HepG2 (cell line): ENCODE results near the gene RAMP3. TPM values are rescaled to one million over a fixed set of nuclear protein-coding genes. Genes with fewer than 3 reads are reported as not detected.

Experiments
- ATAC-seq: fragments of 200-7000 bp; cut with Tn5 transposase; 3 replicates; pipeline ENCODE4 v1.9.1; 2020; ENCODE audit warnings: mild to moderate bottlenecking, moderate library complexity
- BruUV-seq: library from RNA; stranded (reverse); fragments of 400-500 nt; replicated peaks from 2 replicates; lab custom pipeline; 2021; lab: Mats Ljungman, UMichigan
- CTCF ChIA-PET: fragments of 300-600 bp; formaldehyde crosslinking; extraction: SDS; loops from one replicate; lab custom pipeline; 2021; ENCODE audit warnings: low total read pairs, inconsistent platforms, low intra/inter-chr PET ratio; lab: Yijun Ruan, JAX
- POLR2A ChIA-PET: fragments of 350-600 bp; sonication (Branson Sonifier 250); formaldehyde crosslinking; loops from one replicate; lab custom pipeline; 2020; ENCODE audit warnings: antibody characterized with exemption, inconsistent platforms; lab: Yijun Ruan, JAX
- DNase-seq: peaks from one replicate; pipeline ENCODE4 v3.0.0-alpha.2; 2015; ENCODE audit warnings: low spot score
- FAIRE-seq: peaks from 3 replicates; lab custom pipeline; 2011; peaks lifted over from hg19 to GRCh38; lab: Jason Lieb, UNC
- H2AFZ ChIP-seq: one replicate; pipeline ENCODE4 v1.6.1; 2011; ENCODE audit warnings: low read length, inconsistent platforms
- H3K27ac ChIP-seq: fragments of 300-600 bp; 3 replicates; pipeline ENCODE4 v1.8.0; 2011; ENCODE audit warnings: mixed run types, mild to moderate bottlenecking, mixed read lengths, low read length, inconsistent platforms; ENCODE audit not compliant: insufficient read depth; ENCODE audit errors: extremely low read length
- H3K27me3 ChIP-seq, 2 experiments: fragments of 200-600 bp in 1 of 2; 2 replicates in 1 of 2; 3 replicates in 1 of 2; pipeline versions ENCODE4 v1.6.0 to v1.8.0; 2011; ENCODE audit warnings: low read length in 2 of 2, mild to moderate bottlenecking in 2 of 2, moderate library complexity in 2 of 2, inconsistent platforms in 1 of 2; ENCODE audit not compliant: insufficient read depth in 2 of 2, control insufficient read depth in 1 of 2
- H3K36me3 ChIP-seq, 2 experiments: fragments of 200-600 bp in 1 of 2; replicated peaks in 1 of 2; 2 replicates in 1 of 2; 3 replicates in 1 of 2; pipeline versions ENCODE4 v1.5.1 to v1.8.0; 2011; ENCODE audit warnings: low read length in 2 of 2, inconsistent platforms in 1 of 2; ENCODE audit not compliant: insufficient read depth in 2 of 2, control insufficient read depth in 1 of 2
- H3K4me1 ChIP-seq: 2 replicates; pipeline ENCODE4 v1.5.1; 2012; ENCODE audit warnings: low read length, inconsistent platforms; ENCODE audit not compliant: insufficient read depth
- H3K4me2 ChIP-seq: 2 replicates; pipeline ENCODE4 v1.6.0; 2011; ENCODE audit warnings: low read depth, low read length, inconsistent platforms
- H3K4me3 ChIP-seq, 3 experiments: fragments of 200-600 bp in 1 of 3; sonication (generic), shearing (Covaris generic) in 1 of 3; replicated peaks in 1 of 3; 2 replicates each; pipeline ENCODE4 v1.5.1; 2011 to 2016; ENCODE audit warnings: low read length in 3 of 3, inconsistent platforms in 2 of 3, low read depth in 2 of 3, mild to moderate bottlenecking in 2 of 3, control low read depth in 1 of 3, mixed read lengths in 1 of 3; ENCODE audit not compliant: insufficient read depth in 1 of 3
- H3K79me2 ChIP-seq: one replicate; pipeline ENCODE4 v1.6.1; 2011; ENCODE audit warnings: low read length, inconsistent platforms; ENCODE audit not compliant: insufficient read depth
- H3K9ac ChIP-seq: 2 replicates; pipeline ENCODE4 v1.6.0; 2011; ENCODE audit warnings: mild to moderate bottlenecking, low read depth, low read length, inconsistent platforms; ENCODE audit not compliant: insufficient read depth
- H3K9me3 ChIP-seq: 2 replicates; pipeline ENCODE4 v1.5.1; 2012; ENCODE audit warnings: mild to moderate bottlenecking, low read length
- H4K20me1 ChIP-seq: 2 replicates; pipeline ENCODE4 v1.6.0; 2011; ENCODE audit warnings: inconsistent platforms, mild to moderate bottlenecking, low read length, moderate library complexity; ENCODE audit not compliant: insufficient read depth
- CC2D1A ChIP-seq: sonication (generic); formaldehyde crosslinking; IDR thresholded peaks from 2 replicates; pipeline ENCODE4 v1.8.1; 2023; ENCODE audit warnings: mild to moderate bottlenecking, missing genetic modification reagents
- HNRNPH1 ChIP-seq: fragments of 200-400 bp; formaldehyde crosslinking; optimal IDR thresholded peaks from 2 replicates; pipeline ENCODE3; 2017; ENCODE audit warnings: mild to moderate bottlenecking, low read depth, low read length
- KDM4B ChIP-seq: sonication (generic); formaldehyde crosslinking; IDR thresholded peaks from 2 replicates; pipeline ENCODE4 v1.4.0; 2020; ENCODE audit warnings: missing genetic modification reagents
- NAIF1 ChIP-seq: sonication (generic); formaldehyde crosslinking; IDR thresholded peaks from 2 replicates; pipeline ENCODE4 v1.5.0; 2020; ENCODE audit warnings: mild to moderate bottlenecking, missing genetic modification reagents, borderline replicate concordance
- RFXANK ChIP-seq: IDR thresholded peaks from 2 replicates; pipeline ENCODE4 v1.6.1; 2016
- RNF2 ChIP-seq: fragments of 450-650 bp; conservative IDR thresholded peaks from 2 replicates; pipeline ENCODE4 v1.6.1; 2016; ENCODE audit warnings: low read depth
- SRY ChIP-seq: sonication (generic); formaldehyde crosslinking; IDR thresholded peaks from 2 replicates; pipeline ENCODE4 v1.8.0; 2022; ENCODE audit warnings: mild to moderate bottlenecking, missing genetic modification reagents
- U2AF1 ChIP-seq: fragments of 200-400 bp; formaldehyde crosslinking; optimal IDR thresholded peaks from 2 replicates; pipeline ENCODE3; 2017; ENCODE audit warnings: mild to moderate bottlenecking, low read depth, low read length
- ZNF441 ChIP-seq: sonication (generic); formaldehyde crosslinking; IDR thresholded peaks from 2 replicates; pipeline ENCODE4 v1.7.0; 2021; ENCODE audit warnings: missing genetic modification reagents, borderline replicate concordance
- ZNF563 ChIP-seq: sonication (generic); formaldehyde crosslinking; IDR thresholded peaks from 2 replicates; pipeline ENCODE4 v1.8.0; 2022; ENCODE audit warnings: mild to moderate bottlenecking, moderate library complexity, missing genetic modification reagents
- ZNF605 ChIP-seq: sonication (generic); formaldehyde crosslinking; IDR thresholded peaks from 2 replicates; pipeline ENCODE4 v1.8.0; 2022; ENCODE audit warnings: mild to moderate bottlenecking, missing genetic modification reagents
- ZNF746 ChIP-seq: sonication (generic); formaldehyde crosslinking; IDR thresholded peaks from 2 replicates; pipeline ENCODE4 v1.8.0; 2022; ENCODE audit warnings: mild to moderate bottlenecking, missing genetic modification reagents
- ZSCAN30 ChIP-seq: sonication (generic); formaldehyde crosslinking; IDR thresholded peaks from 2 replicates; pipeline ENCODE4 v1.5.0; 2020; ENCODE audit warnings: mild to moderate bottlenecking, missing genetic modification reagents
- WGBS: methylation state at CpG from one replicate; pipeline ENCODE4 v1.1.6; 2017; ENCODE audit warnings: low lambda C conversion rate; 5-methylcytosine and 5-hydroxymethylcytosine counted together
- in situ Hi-C: cut with HindIII; loops from 2 replicates; pipeline ENCODE4 v1.10.0; 2017; ENCODE audit warnings: low pct_unique_long_range_greater_than_20kb; ENCODE audit not compliant: extremely low pct_ligation_motif_present
- intact Hi-C: fragments of 100-400 bp; cut with micrococcal nuclease; formaldehyde crosslinking; loops from one replicate; pipeline ENCODE4 v1.10.0; 2022; ENCODE audit not compliant: unreplicated experiment
- polyA plus RNA-seq, 8 experiments: library from polyadenylated mRNA; depleted of rRNA in 3 of 8; stranded (reverse) in 7 of 8; unstranded in 1 of 8; fragments of >200 nt; fragmentation: Illumina TruSeq in 4 of 8; extraction: Trizol in 4 of 8; gene quantifications; 2 replicates each; pipeline versions ENCODE4 v1.2.1 to v1.2.3, GENCODE V29; 2011 to 2016; ENCODE audit warnings: low read depth in 4 of 8, missing spikeins in 1 of 8, mixed read lengths in 1 of 8; ENCODE audit not compliant: insufficient read depth in 1 of 8
- total RNA-seq, 5 experiments: library from RNA; depleted of rRNA; stranded (reverse); fragments of >200 nt; fragmentation: Illumina TruSeq; extraction: Trizol; gene quantifications; 2 replicates each; pipeline ENCODE4 v1.2.3, GENCODE V29; 2016; ENCODE audit warnings: low read depth in 1 of 5
- TF ChIP-seq, protein P1 (sequence below): sonication (generic); formaldehyde crosslinking; IDR thresholded peaks from 2 replicates; pipeline ENCODE4 v1.5.0; 2020; ENCODE audit warnings: missing genetic modification reagents, mild to moderate bottlenecking, borderline replicate concordance
- TF ChIP-seq, protein P2 (sequence below): sonication (generic); formaldehyde crosslinking; IDR thresholded peaks from 2 replicates; pipeline ENCODE4 v1.4.0; 2020; ENCODE audit warnings: missing genetic modification reagents
- TF ChIP-seq, protein P3 (sequence below): IDR thresholded peaks from 2 replicates; pipeline ENCODE4 v1.6.1; 2016; ENCODE audit warnings: missing compliant biosample characterization, missing genetic modification reagents, borderline replicate concordance

RAMP3 gene
- total and polyA plus RNA-seq, 2 of the 13 experiments (the other 11 are each of a cell fraction or from before 2014, with no cell fraction given), result not detected

DNA sequence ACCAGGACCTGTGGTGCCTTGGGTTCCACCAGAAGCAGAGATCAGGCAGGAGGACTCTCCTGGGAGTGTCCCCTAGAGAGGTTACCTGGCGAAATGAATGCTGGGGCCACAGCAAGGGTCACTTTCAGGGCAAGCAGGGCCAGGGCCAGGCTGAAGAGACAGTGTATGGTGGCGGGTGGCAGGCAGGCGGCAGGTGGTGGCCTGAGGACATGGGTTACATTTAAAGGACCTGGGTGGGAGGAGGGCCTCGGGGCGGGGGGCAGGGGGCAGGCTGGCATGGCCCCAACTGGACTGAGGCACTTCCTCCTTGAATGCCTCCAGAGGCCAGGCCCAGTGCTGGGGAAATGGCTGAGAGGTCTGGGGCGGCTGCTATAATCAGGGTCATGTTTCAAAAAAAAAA is 31.4 kb upstream of the RAMP3 start:
- 20% methylated on average over 6 of the region's 6 CpGs for WGBS
- POLR2A ChIA-PET, result no interaction called here
- H3K4me1 ChIP-seq, result peaks cover 13% of the 10 kb centered on the region; the same call in 1 of the 2 replicates
- H3K79me2 ChIP-seq, result no peaks in the 10 kb centered on the region
- H3K36me3 ChIP-seq, result no peaks in the 10 kb centered on the region
- H3K9me3 ChIP-seq, result no peaks in the 10 kb centered on the region
- no peak overlapping the region for H3K27ac ChIP-seq
- in situ Hi-C loops, result no loop called here
- no peak overlapping the region for H2AFZ ChIP-seq
- BruUV-seq, result no TSS peak
- TF ChIP-seq RFXANK (CRISPR knock-in tag), result no peak
- no peak for TF ChIP-seq ZNF605
- TF ChIP-seq ZNF563 (CRISPR knock-in tag), result no peak
- no peak for TF ChIP-seq SRY (CRISPR knock-in tag)
- TF ChIP-seq, protein P1, sequence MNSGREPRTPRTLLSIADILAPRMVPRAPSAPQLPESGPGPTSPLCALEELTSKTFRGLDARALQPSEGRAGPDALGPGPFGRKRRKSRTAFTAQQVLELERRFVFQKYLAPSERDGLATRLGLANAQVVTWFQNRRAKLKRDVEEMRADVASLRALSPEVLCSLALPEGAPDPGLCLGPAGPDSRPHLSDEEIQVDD (CRISPR knock-in tag), result no peak
- no peak for TF ChIP-seq ZSCAN30 (CRISPR knock-in tag)
- no peak for TF ChIP-seq ZNF441 (CRISPR knock-in tag)
- TF ChIP-seq HNRNPH1, result no peak
- TF ChIP-seq, all 625 proteins: peak for 0
- ATAC-seq (peak; percentile 25; the same call in 2 of the 3 replicates), FAIRE-seq (no peak), DNase-seq (no peak)
- intact Hi-C loops, result no loop called here
- CTCF ChIA-PET, result no interaction called here
- H3K4me2 ChIP-seq, result no peak overlapping the region
- no peaks in the 10 kb centered on the region for H4K20me1 ChIP-seq
- H3K9ac ChIP-seq, result no peak overlapping the region
- peaks cover 5 to 59% of the 10 kb centered on the region in 2 experiments; a peak in 4 of 5 replicates for H3K27me3 ChIP-seq
- H3K4me3 ChIP-seq, result no peak overlapping the region

DNA sequence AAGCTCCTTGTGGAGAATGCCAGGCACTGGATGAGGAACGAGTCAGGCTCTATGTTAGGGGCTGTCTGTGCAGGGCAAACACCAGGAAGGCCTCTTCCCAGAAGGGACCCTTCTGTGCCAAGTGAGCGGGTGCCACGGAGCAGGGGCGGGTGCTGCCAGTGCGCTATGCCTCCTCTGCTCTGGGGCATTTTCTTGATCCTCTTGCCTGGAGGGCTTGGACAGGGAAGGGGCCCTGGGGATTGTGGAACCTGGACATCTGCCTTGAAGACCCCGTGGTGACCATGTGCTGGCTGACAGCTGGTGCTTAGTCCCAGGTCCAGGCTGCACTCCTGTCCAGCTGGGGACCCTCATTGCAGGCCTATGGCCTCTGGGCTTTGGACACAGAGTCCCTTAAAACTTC is 30.7 kb upstream of the RAMP3 start:
- Histone ChIP-seq H3K9me3 (no peaks in the 10 kb centered on the region), H3K36me3 (no peaks in the 10 kb centered on the region), H3K4me3 (no peak overlapping the region), H3K79me2 (no peaks in the 10 kb centered on the region), H4K20me1 (no peaks in the 10 kb centered on the region), H3K27ac (no peak overlapping the region), H3K4me1 (peaks cover 13% of the 10 kb centered on the region; the same call in 1 of the 2 replicates), H3K9ac (no peak overlapping the region), H2AFZ (no peak overlapping the region), H3K27me3 (peaks cover 5 to 64% of the 10 kb centered on the region in 2 experiments; a peak in 4 of 5 replicates), H3K4me2 (no peak overlapping the region)
- ATAC-seq (no peak), FAIRE-seq (no peak), DNase-seq (no peak)
- WGBS, result 0% methylated on average over 1 of the region's 6 CpGs
- ChIA-PET CTCF (no interaction called here), POLR2A (no interaction called here)
- intact Hi-C loops, result no loop called here
- BruUV-seq, result no TSS peak
- in situ Hi-C loops, result no loop called here
- no peak for TF ChIP-seq RNF2
- no peak for TF ChIP-seq CC2D1A (CRISPR knock-in tag)
- no peak for TF ChIP-seq KDM4B (CRISPR knock-in tag)
- TF ChIP-seq NAIF1 (CRISPR knock-in tag), result no peak
- TF ChIP-seq ZNF746 (CRISPR knock-in tag), result no peak
- TF ChIP-seq U2AF1, result no peak
- TF ChIP-seq, protein P2, sequence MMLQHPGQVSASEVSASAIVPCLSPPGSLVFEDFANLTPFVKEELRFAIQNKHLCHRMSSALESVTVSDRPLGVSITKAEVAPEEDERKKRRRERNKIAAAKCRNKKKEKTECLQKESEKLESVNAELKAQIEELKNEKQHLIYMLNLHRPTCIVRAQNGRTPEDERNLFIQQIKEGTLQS, result no peak
- TF ChIP-seq, protein P3, sequence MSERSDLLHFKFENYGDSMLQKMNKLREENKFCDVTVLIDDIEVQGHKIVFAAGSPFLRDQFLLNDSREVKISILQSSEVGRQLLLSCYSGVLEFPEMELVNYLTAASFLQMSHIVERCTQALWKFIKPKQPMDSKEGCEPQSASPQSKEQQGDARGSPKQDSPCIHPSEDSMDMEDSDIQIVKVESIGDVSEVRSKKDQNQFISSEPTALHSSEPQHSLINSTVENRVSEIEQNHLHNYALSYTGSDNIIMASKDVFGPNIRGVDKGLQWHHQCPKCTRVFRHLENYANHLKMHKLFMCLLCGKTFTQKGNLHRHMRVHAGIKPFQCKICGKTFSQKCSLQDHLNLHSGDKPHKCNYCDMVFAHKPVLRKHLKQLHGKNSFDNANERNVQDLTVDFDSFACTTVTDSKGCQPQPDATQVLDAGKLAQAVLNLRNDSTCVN, result no peak
